Mesendoderm (in vitro differentiated cells): ENCODE measurements around the gene HOXC11. TPM values are rescaled to one million over a fixed set of nuclear protein-coding genes. Genes with fewer than 3 reads are reported as not detected.

ENCODE experiments used
- DNase-seq: peaks from one replicate; pipeline ENCODE4 v3.0.0; 2013
- H2AK5ac ChIP-seq: 2 replicates; pipeline ENCODE4 v1.6.1; 2013; ENCODE audit warnings: low read length, inconsistent platforms
- H2BK120ac ChIP-seq: 2 replicates; pipeline ENCODE4 v1.6.1; 2013; ENCODE audit warnings: low read depth, mild to moderate bottlenecking, low read length, moderate library complexity, mixed read lengths
- H2BK15ac ChIP-seq: replicated peaks from 2 replicates; pipeline ENCODE4 v1.6.1; 2013; ENCODE audit warnings: low read depth, mild to moderate bottlenecking, moderate library complexity
- H2BK5ac ChIP-seq: 2 replicates; pipeline ENCODE4 v1.6.1; 2013; ENCODE audit warnings: low read length, inconsistent platforms
- H3K18ac ChIP-seq: 2 replicates; pipeline ENCODE4 v1.6.1; 2013; ENCODE audit warnings: mild to moderate bottlenecking, low read length, mixed read lengths
- H3K23ac ChIP-seq: one replicate; pipeline ENCODE4 v1.6.1; 2013; ENCODE audit warnings: low read length
- H3K27ac ChIP-seq: 2 replicates; pipeline ENCODE4 v1.5.1; 2013; ENCODE audit warnings: low read depth, mild to moderate bottlenecking, inconsistent platforms, low read length, moderate library complexity
- H3K27me3 ChIP-seq: 2 replicates; pipeline ENCODE4 v1.6.1; 2013; ENCODE audit warnings: low read length, control low read depth, mild to moderate bottlenecking, inconsistent platforms; ENCODE audit not compliant: insufficient read depth, poor library complexity
- H3K36me3 ChIP-seq: 2 replicates; pipeline ENCODE4 v1.6.1; 2013; ENCODE audit warnings: low read length, inconsistent platforms; ENCODE audit not compliant: control insufficient read depth, insufficient read depth
- H3K4ac ChIP-seq: one replicate; pipeline ENCODE4 v1.6.1; 2013; ENCODE audit warnings: low read depth, mild to moderate bottlenecking, low read length, moderate library complexity
- H3K4me1 ChIP-seq: 2 replicates; pipeline ENCODE4 v1.6.1; 2013; ENCODE audit warnings: low read depth, low read length, inconsistent platforms; ENCODE audit not compliant: control insufficient read depth
- H3K4me2 ChIP-seq: 2 replicates; pipeline ENCODE4 v1.6.1; 2013; ENCODE audit warnings: low read length
- H3K4me3 ChIP-seq: 2 replicates; pipeline ENCODE4 v1.5.1; 2013; ENCODE audit warnings: mild to moderate bottlenecking, low read length
- H3K56ac ChIP-seq: one replicate; pipeline ENCODE4 v1.6.1; 2013; ENCODE audit warnings: low read length
- H3K79me1 ChIP-seq: 2 replicates; pipeline ENCODE4 v1.6.1; 2013; ENCODE audit warnings: low read length, inconsistent platforms
- H3K79me2 ChIP-seq: 2 replicates; pipeline ENCODE4 v1.6.1; 2013; ENCODE audit warnings: mild to moderate bottlenecking, low read length; ENCODE audit not compliant: control insufficient read depth, insufficient read depth
- H3K9ac ChIP-seq: 2 replicates; pipeline ENCODE4 v1.6.1; 2013; ENCODE audit warnings: low read length, inconsistent platforms
- H4K5ac ChIP-seq: one replicate; pipeline ENCODE4 v1.6.1; 2013; ENCODE audit warnings: low read length
- H4K8ac ChIP-seq: one replicate; pipeline ENCODE4 v1.6.1; 2013; ENCODE audit warnings: low read depth, mild to moderate bottlenecking, control low read depth, low read length, moderate library complexity
- WGBS: extraction: QIAGEN DNeasy Blood & Tissue Kit; methylation state at CpG from one replicate; pipeline ENCODE4 v1.1.7; 2013; ENCODE audit warnings: low lambda C conversion rate, missing lambda C conversion rate; ENCODE audit not compliant: insufficient coverage; ENCODE audit errors: extremely low coverage; 5-methylcytosine and 5-hydroxymethylcytosine counted together
- polyA plus RNA-seq, 2 experiments: library from polyadenylated mRNA; stranded (reverse); fragments of 200-250 nt; gene quantifications; one replicate each; pipeline ENCODE4 v1.2.3, GENCODE V29; 2013

Gene HOXC11
- polyA plus RNA-seq (2013, experiment 1 of 2), result not detected
- not detected for polyA plus RNA-seq (2013, experiment 2 of 2)

DNA sequence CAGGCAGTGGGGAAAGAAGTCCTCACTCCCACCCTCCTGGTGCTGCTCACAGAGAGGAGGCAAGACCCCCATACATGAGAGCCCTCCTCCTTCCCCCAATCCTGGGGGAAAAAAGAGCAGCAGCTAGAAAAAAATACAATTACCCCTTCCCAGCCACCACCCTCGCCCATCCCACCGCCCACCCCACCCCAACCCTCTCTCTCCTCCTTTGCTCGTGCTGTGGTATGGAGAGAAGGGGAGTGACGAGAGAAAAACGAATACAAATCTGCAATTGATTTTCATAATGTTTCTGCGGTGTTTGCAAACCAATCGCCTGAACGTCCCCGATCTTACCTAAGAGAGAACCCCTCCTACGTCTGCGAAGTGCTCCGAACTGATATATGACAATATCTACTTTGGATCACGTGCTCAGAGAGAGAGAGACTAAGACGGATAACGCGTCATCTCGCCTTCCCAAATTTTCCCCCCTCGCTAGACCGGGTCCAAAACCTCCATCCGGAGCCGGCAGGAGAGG lies at the start of gene HOXC11:
Gene HOXC11 (plus strand): TSS at position 405 of the 514 bp plus-strand sequence. CDS start 116 bp downstream, outside the sequence.
- H3K4ac ChIP-seq, result no peak within 1 kb of the TSS
- no peak for DNase-seq
- H4K8ac ChIP-seq, result no peak within 1 kb of the TSS
- no peak within 1 kb of the TSS for H3K27ac ChIP-seq
- H3K79me2 ChIP-seq, result no peaks in the 10 kb centered on the region
- H2AK5ac ChIP-seq, result no peak within 1 kb of the TSS
- H3K36me3 ChIP-seq, result no peaks in the 10 kb centered on the region
- no peak within 1 kb of the TSS for H3K18ac ChIP-seq
- no peak within 1 kb of the TSS for H3K23ac ChIP-seq
- H2BK5ac ChIP-seq, result no peak within 1 kb of the TSS
- H3K4me2 ChIP-seq, result peak within 1 kb of the TSS; percentile 54
- no peak within 1 kb of the TSS for H2BK120ac ChIP-seq
- no peaks in the 10 kb centered on the region for H3K79me1 ChIP-seq
- H3K4me1 ChIP-seq, result no peaks in the 10 kb centered on the region
- H3K27me3 ChIP-seq, result peaks cover 95% of the 10 kb centered on the region
- WGBS, result no CpG with 5 or more reads among the region's 21 CpGs
- no peak within 1 kb of the TSS for H2BK15ac ChIP-seq
- H3K4me3 ChIP-seq, result no peak within 1 kb of the TSS
- no peak within 1 kb of the TSS for H4K5ac ChIP-seq
- H3K56ac ChIP-seq, result no peak within 1 kb of the TSS
- H3K9ac ChIP-seq, result no peak within 1 kb of the TSS

DNA sequence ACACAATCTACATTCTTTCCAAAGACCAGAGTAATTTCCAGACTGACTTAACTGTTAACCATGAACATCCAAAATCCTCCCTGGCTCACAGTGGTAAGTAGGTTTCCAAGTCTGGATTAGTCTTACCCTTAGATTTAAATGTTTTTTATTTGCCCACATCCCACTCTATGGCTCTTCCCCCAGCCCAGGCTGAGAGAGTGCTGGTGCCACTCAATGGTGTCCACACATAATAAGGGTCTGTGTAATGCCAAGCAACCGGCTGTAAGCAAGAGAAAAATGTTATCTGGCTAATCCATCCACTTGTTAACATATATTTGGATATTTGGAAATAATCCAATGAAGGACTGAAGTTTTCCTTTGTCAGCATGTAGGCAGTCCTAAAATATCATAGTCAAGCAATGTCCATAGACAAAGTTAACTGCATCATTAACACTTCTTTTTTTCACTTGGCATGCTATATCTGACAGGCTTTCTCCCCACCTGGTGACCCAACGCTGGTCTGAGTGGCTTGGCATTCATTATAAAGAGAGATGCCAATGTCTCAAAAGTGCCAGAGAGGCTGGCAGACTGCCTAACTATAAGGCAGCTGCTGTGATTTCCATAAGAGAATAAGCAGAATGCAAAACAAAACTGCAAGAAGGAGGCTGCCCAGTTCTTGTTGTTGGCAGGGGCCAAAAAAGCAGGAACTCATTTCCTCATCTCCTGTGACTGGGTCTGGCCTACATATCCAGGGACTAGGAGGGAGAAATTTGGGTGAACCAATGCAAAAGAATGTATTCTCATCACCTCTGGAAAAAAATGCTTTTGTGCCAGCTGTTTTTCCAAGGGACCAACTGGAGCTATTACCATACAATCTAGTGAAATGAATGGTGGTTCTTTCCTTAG lies 48.2 kb upstream of the HOXC11 start:
- H4K8ac ChIP-seq, result no peak overlapping the region
- no peak overlapping the region for H3K23ac ChIP-seq
- H3K18ac ChIP-seq, result no peak overlapping the region
- H2AK5ac ChIP-seq, result no peak overlapping the region
- H4K5ac ChIP-seq, result no peak overlapping the region
- H3K9ac ChIP-seq, result no peak overlapping the region
- no peak overlapping the region for H3K4ac ChIP-seq
- H3K27me3 ChIP-seq, result peaks cover 63% of the 10 kb centered on the region
- H3K4me3 ChIP-seq, result no peak overlapping the region
- DNase-seq, result no peak
- no peak overlapping the region for H2BK15ac ChIP-seq
- no peaks in the 10 kb centered on the region for H3K4me1 ChIP-seq
- no peak overlapping the region for H3K27ac ChIP-seq
- no CpG with 5 or more reads among the region's 2 CpGs for WGBS
- H3K36me3 ChIP-seq, result no peaks in the 10 kb centered on the region
- H3K56ac ChIP-seq, result no peak overlapping the region
- H3K79me2 ChIP-seq, result no peaks in the 10 kb centered on the region
- no peak overlapping the region for H3K4me2 ChIP-seq
- no peak overlapping the region for H2BK120ac ChIP-seq
- no peak overlapping the region for H2BK5ac ChIP-seq
- H3K79me1 ChIP-seq, result no peaks in the 10 kb centered on the region

GRCh38 chr12:53927220-53928029 lies 45.5 kb upstream of the HOXC11 start:
- H3K27ac ChIP-seq, result no peak overlapping the region
- H3K4me3 ChIP-seq, result no peak overlapping the region
- no peaks in the 10 kb centered on the region for H3K36me3 ChIP-seq
- H3K23ac ChIP-seq, result no peak overlapping the region
- H3K4me1 ChIP-seq, result no peaks in the 10 kb centered on the region
- no CpG with 5 or more reads among the region's 45 CpGs for WGBS
- no peak overlapping the region for H3K4me2 ChIP-seq
- no peak overlapping the region for H3K4ac ChIP-seq
- no peak for DNase-seq
- no peak overlapping the region for H4K5ac ChIP-seq
- no peak overlapping the region for H3K56ac ChIP-seq
- H3K79me1 ChIP-seq, result no peaks in the 10 kb centered on the region
- no peak overlapping the region for H3K18ac ChIP-seq
- no peaks in the 10 kb centered on the region for H3K79me2 ChIP-seq
- no peak overlapping the region for H2BK120ac ChIP-seq
- no peak overlapping the region for H2BK5ac ChIP-seq
- H2AK5ac ChIP-seq, result no peak overlapping the region
- H3K27me3 ChIP-seq, result peaks cover 86% of the 10 kb centered on the region
- H3K9ac ChIP-seq, result no peak overlapping the region
- H4K8ac ChIP-seq, result no peak overlapping the region
- H2BK15ac ChIP-seq, result no peak overlapping the region

DNA sequence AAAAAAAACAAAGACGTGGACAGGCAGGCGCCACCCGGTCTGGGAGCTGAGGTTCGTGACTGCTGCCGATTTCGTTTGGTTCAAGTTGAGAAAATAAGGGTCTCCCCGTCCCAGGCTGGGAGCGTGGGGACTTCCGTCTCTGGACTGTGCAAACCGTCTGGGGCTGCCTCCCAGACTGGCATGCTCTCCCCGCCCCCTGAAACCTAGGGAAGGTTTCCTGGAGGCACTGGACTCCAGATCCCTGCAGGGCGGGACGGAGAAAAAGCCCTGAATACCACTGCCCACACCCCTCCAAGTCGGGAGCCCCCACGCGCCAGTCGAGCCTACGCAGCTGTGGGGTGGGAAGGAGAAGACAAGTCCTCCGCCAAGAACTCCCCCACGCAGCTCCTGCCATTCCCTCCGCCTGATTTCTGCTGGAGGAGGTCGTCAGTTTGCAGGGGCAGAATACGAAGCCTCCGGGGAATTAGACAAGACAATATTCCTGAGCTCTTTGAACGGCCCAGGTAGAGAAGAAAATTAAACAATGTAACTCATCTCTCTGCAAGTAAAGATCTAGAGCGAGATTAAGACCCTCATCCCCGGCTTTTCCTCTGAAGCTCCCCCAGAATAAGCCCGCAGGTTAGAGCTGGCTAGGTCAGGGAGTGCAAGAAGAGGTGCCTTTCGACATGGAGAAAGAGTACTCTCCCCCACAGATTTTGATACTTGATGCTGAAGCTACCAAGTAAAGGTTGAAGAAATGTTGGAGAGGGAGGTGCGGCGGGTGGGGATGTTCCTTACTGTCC lies 44.7 kb upstream of the HOXC11 start:
- Histone ChIP-seq H4K8ac (no peak overlapping the region), H2BK15ac (no peak overlapping the region), H3K27me3 (peaks cover 93% of the 10 kb centered on the region), H3K4ac (no peak overlapping the region), H2BK120ac (no peak overlapping the region), H3K56ac (no peak overlapping the region), H3K18ac (no peak overlapping the region), H3K23ac (no peak overlapping the region), H2BK5ac (no peak overlapping the region), H2AK5ac (no peak overlapping the region), H3K9ac (no peak overlapping the region), H3K79me1 (no peaks in the 10 kb centered on the region), H3K79me2 (no peaks in the 10 kb centered on the region), H3K36me3 (no peaks in the 10 kb centered on the region), H4K5ac (no peak overlapping the region), H3K27ac (no peak overlapping the region), H3K4me3 (no peak overlapping the region), H3K4me2 (no peak overlapping the region), H3K4me1 (no peaks in the 10 kb centered on the region)
- WGBS, result no CpG with 5 or more reads among the region's 31 CpGs
- DNase-seq, result no peak

- no peak for DNase-seq
These were observed 43.4 kb upstream of the HOXC11 start for GRCh38 chr12:53929527-53929926.

More at GRCh38 chr12:53929527-53929926, 43.4 kb upstream of the HOXC11 start:
- H4K8ac ChIP-seq, result no peak overlapping the region
- no CpG with 5 or more reads among the region's 4 CpGs for WGBS
- H3K27me3 ChIP-seq, result peaks cover 96% of the 10 kb centered on the region
- H2BK15ac ChIP-seq, result no peak overlapping the region
- no peak overlapping the region for H2AK5ac ChIP-seq
- no peaks in the 10 kb centered on the region for H3K79me1 ChIP-seq
- no peak overlapping the region for H3K27ac ChIP-seq
- H3K9ac ChIP-seq, result no peak overlapping the region
- H2BK120ac ChIP-seq, result no peak overlapping the region
- H3K4me1 ChIP-seq, result no peaks in the 10 kb centered on the region
- H3K23ac ChIP-seq, result no peak overlapping the region
- H2BK5ac ChIP-seq, result no peak overlapping the region
- H3K4ac ChIP-seq, result no peak overlapping the region
- no peak overlapping the region for H4K5ac ChIP-seq
- no peaks in the 10 kb centered on the region for H3K79me2 ChIP-seq
- H3K56ac ChIP-seq, result no peak overlapping the region
- H3K36me3 ChIP-seq, result no peaks in the 10 kb centered on the region
- H3K4me2 ChIP-seq, result no peak overlapping the region
- no peak overlapping the region for H3K4me3 ChIP-seq
- no peak overlapping the region for H3K18ac ChIP-seq
